HuH-7 (cell line): ENCODE results near the gene MAFG.

Experiments used
- DNase-seq: peaks from one replicate; pipeline ENCODE4 v3.0.0; 2011; ENCODE audit warnings: low spot score

MAFG gene

GRCh38 chr17:81868674-81869220, 58.8 kb downstream of the MAFG start:
- no peak for DNase-seq
